K562 (cell line): ENCODE data around the gene MAN1B1. TPM values are rescaled to one million over a fixed set of nuclear protein-coding genes. Genes with fewer than 3 reads are reported as not detected.

Source experiments
- ATAC-seq: fragments of 200-7000 bp; cut with Tn5 transposase; 3 replicates; pipeline ENCODE4 v1.9.1; 2020; ENCODE audit warnings: moderate library complexity
- BruUV-seq: library from RNA; stranded (reverse); fragments of 400-500 nt; replicated peaks from 2 replicates; lab custom pipeline; 2021; lab: Mats Ljungman, UMichigan
- CTCF ChIA-PET: fragments of 300-600 bp; formaldehyde crosslinking; extraction: SDS; loops from one replicate; lab custom pipeline; 2021; ENCODE audit warnings: low intra/inter-chr PET ratio; lab: Yijun Ruan, JAX
- POLR2A ChIA-PET: fragments of 300-600, 350-650 bp; sonication (Branson Sonifier 250); formaldehyde crosslinking; extraction: SDS; loops from one replicate; lab custom pipeline; 2021; ENCODE audit warnings: antibody characterized with exemption, inconsistent platforms; lab: Yijun Ruan, JAX
- DNase-seq, 4 experiments: peaks; one replicate each; pipeline versions ENCODE4 v3.0.0 to v3.0.0-alpha.2; 2011 to 2018; ENCODE audit warnings: low spot score in 3 of 4, mixed read lengths in 3 of 4; ENCODE audit errors: extremely low read depth in 1 of 4
- FAIRE-seq: peaks from 2 replicates; lab custom pipeline; 2011; peaks lifted over from hg19 to GRCh38; lab: Jason Lieb, UNC
- H2AFZ ChIP-seq: 2 replicates; pipeline ENCODE4 v1.6.0; 2011; ENCODE audit warnings: low read depth, low read length, control low read depth, inconsistent platforms
- H3K27ac ChIP-seq: fragments of 200-600 bp; 3 replicates; pipeline ENCODE4 v1.8.0; 2011; ENCODE audit warnings: low read depth, mild to moderate bottlenecking, control low read depth, inconsistent platforms, low read length, moderate library complexity, mixed read lengths; ENCODE audit errors: extremely low read depth
- H3K27me3 ChIP-seq, 2 experiments: fragments of 300-600 bp in 1 of 2; 2 replicates in 1 of 2; 3 replicates in 1 of 2; pipeline versions ENCODE4 v1.6.0 to v1.8.0; 2011; ENCODE audit warnings: inconsistent platforms in 2 of 2, low read length in 2 of 2, mild to moderate bottlenecking in 1 of 2, mixed read lengths in 1 of 2, moderate library complexity in 1 of 2; ENCODE audit not compliant: control insufficient read depth in 2 of 2, insufficient read depth in 2 of 2
- H3K36me3 ChIP-seq: fragments of 300-600 bp; 3 replicates; pipeline ENCODE4 v1.8.0; 2011; ENCODE audit warnings: mild to moderate bottlenecking, low read length, inconsistent platforms; ENCODE audit not compliant: control insufficient read depth, insufficient read depth
- H3K4me1 ChIP-seq, 2 experiments: fragments of 200-600 bp in 1 of 2; replicated peaks in 1 of 2; 2 replicates in 1 of 2; 3 replicates in 1 of 2; pipeline versions ENCODE4 v1.5.1 to v1.8.0; 2011; ENCODE audit warnings: inconsistent platforms in 2 of 2, low read length in 2 of 2, mild to moderate bottlenecking in 1 of 2, mixed read lengths in 1 of 2, moderate library complexity in 1 of 2; ENCODE audit not compliant: control insufficient read depth in 2 of 2, insufficient read depth in 2 of 2
- H3K4me2 ChIP-seq: 2 replicates; pipeline ENCODE4 v1.6.1; 2011; ENCODE audit warnings: low read length, control low read depth, inconsistent platforms, mixed read lengths; ENCODE audit not compliant: insufficient read depth
- H3K4me3 ChIP-seq: fragments of 200-600 bp; sonication (generic), shearing (Covaris generic); 2 replicates; pipeline ENCODE4 v1.5.1; 2016; ENCODE audit warnings: control low read depth, inconsistent platforms
- H3K79me2 ChIP-seq: fragments of 200-600 bp; 3 replicates; pipeline ENCODE4 v1.8.0; 2011; ENCODE audit warnings: low read length, inconsistent platforms; ENCODE audit not compliant: control insufficient read depth, insufficient read depth
- H3K9ac ChIP-seq, 2 experiments: 2 replicates each; pipeline versions ENCODE4 v1.6.0 to v1.6.1; 2011; ENCODE audit warnings: low read depth in 2 of 2, low read length in 2 of 2, control low read depth in 1 of 2, inconsistent platforms in 1 of 2, mild to moderate bottlenecking in 1 of 2, mixed read lengths in 1 of 2; ENCODE audit not compliant: insufficient read depth in 1 of 2
- H3K9me1 ChIP-seq: one replicate; pipeline ENCODE4 v1.6.0; 2011; ENCODE audit warnings: inconsistent platforms, mild to moderate bottlenecking, low read length, moderate library complexity; ENCODE audit not compliant: control insufficient read depth, insufficient read depth
- H3K9me3 ChIP-seq: replicated peaks from 2 replicates; pipeline ENCODE4 v1.5.1; 2011; ENCODE audit warnings: low read depth, low read length, inconsistent platforms; ENCODE audit not compliant: control insufficient read depth, insufficient read depth
- H4K20me1 ChIP-seq: replicated peaks from 2 replicates; pipeline ENCODE4 v1.6.1; 2011; ENCODE audit warnings: low read length, inconsistent platforms, mixed read lengths; ENCODE audit not compliant: control insufficient read depth, insufficient read depth
- DIDO1 ChIP-seq: fragments of 450-650 bp; IDR thresholded peaks from 2 replicates; pipeline ENCODE4 v1.6.1; 2016; ENCODE audit warnings: low read depth, missing biosample characterization, missing genetic modification characterization
- FOXA1 ChIP-seq: fragments of 450-650 bp; IDR thresholded peaks from 2 replicates; pipeline ENCODE4 v1.6.1; 2016; ENCODE audit warnings: mild to moderate bottlenecking, borderline replicate concordance
- GATA2 ChIP-seq: sonication (generic); formaldehyde crosslinking; IDR thresholded peaks from 2 replicates; pipeline ENCODE4 v1.4.0; 2020; ENCODE audit warnings: mild to moderate bottlenecking, missing genetic modification reagents
- MCM7 ChIP-seq, 2 experiments: fragments of 450-650 bp; IDR thresholded peaks; 2 replicates each; pipeline ENCODE4 v1.6.1; 2016 to 2018
- SMAD4 ChIP-seq: fragments of 250-450 bp; sonication (Bioruptor Pico); conservative IDR thresholded peaks from 2 replicates; pipeline ENCODE4 v1.8.0; 2021; ENCODE audit warnings: inconsistent platforms, mild to moderate bottlenecking, moderate library complexity
- TAF1 ChIP-seq: IDR thresholded peaks from 2 replicates; pipeline ENCODE4 v1.6.1; 2011; ENCODE audit warnings: mild to moderate bottlenecking, low read length, moderate library complexity; ENCODE audit not compliant: insufficient read depth, control insufficient read depth, severe bottlenecking; ENCODE audit errors: extremely low read depth
- ZNF695 ChIP-seq: fragments of 450-650 bp; formaldehyde crosslinking; IDR thresholded peaks from 2 replicates; pipeline ENCODE4 v1.4.0; 2020; ENCODE audit warnings: mild to moderate bottlenecking, moderate library complexity
- WGBS: fragments of 100-300 bp; shearing (Covaris generic); methylation state at CpG from one replicate; pipeline ENCODE4 v1.1.6; 2016; ENCODE audit warnings: low coverage, mixed read lengths; ENCODE audit not compliant: insufficient coverage; ENCODE audit errors: missing lambda C conversion rate; 5-methylcytosine and 5-hydroxymethylcytosine counted together
- in situ Hi-C: fragments of 300-500 bp; cut with MboI; formaldehyde crosslinking; loops from 4 replicates; pipeline ENCODE4 v1.15.0; 2018; ENCODE audit warnings: inconsistent platforms, mixed read lengths
- intact Hi-C: fragments of 100-400 bp; cut with micrococcal nuclease; formaldehyde crosslinking; loops from 2 replicates; pipeline ENCODE4 v1.14.2; 2022
- polyA plus RNA-seq, 8 experiments: library from polyadenylated mRNA; depleted of rRNA in 4 of 8; stranded (reverse) in 5 of 8; unstranded in 3 of 8; fragments of >200 nt; fragmentation: Nextera tagmentation in 2 of 8; fragmentation: Illumina TruSeq in 1 of 8; extraction: Ambion mirVana in 2 of 8; extraction: Trizol in 1 of 8; gene quantifications; 2 replicates each; pipeline versions ENCODE4 v1.2.1 to v1.2.3, GENCODE V29; 2011 to 2014; ENCODE audit warnings: inconsistent platforms in 1 of 8, missing spikeins in 1 of 8
- total RNA-seq, 7 experiments: library from RNA; depleted of rRNA in 6 of 7; stranded (reverse); fragments of >200 nt in 6 of 7; fragmentation: Illumina TruSeq in 2 of 7; extraction: Trizol in 2 of 7; gene quantifications; 2 replicates each; pipeline versions ENCODE4 v1.2.1 to v1.2.3, GENCODE V29; 2011 to 2021; ENCODE audit warnings: low replicate concordance in 1 of 7

Gene MAN1B1
- total and polyA plus RNA-seq, 9 of the 15 experiments (the other 6 are each of a cell fraction or from before 2014, with no cell fraction given), result 0.55 to 36.6 (median 27.3) TPM

- DNase-seq (no peak), ATAC-seq (no peak), FAIRE-seq (no peak)
- in situ Hi-C loops, result no loop called here
- no peak overlapping the region for H3K4me2 ChIP-seq
- peaks cover 32 to 55% of the 10 kb centered on the region in 2 experiments; a peak in 4 of 5 replicates for H3K27me3 ChIP-seq
- H4K20me1 ChIP-seq, result peaks cover 15% of the 10 kb centered on the region
- POLR2A ChIA-PET, result no interaction called here
- H3K36me3 ChIP-seq, result no peaks in the 10 kb centered on the region
- no peaks in the 10 kb centered on the region for H3K79me2 ChIP-seq
- TF ChIP-seq DIDO1, result no peak
- TF ChIP-seq ZNF695 (CRISPR knock-in tag), result no peak
- no peak for TF ChIP-seq MCM7 (IDR thresholded peaks at IDR 0.05)
- TF ChIP-seq FOXA1, result no peak
- no peak for TF ChIP-seq TAF1
- no peak for TF ChIP-seq GATA2 (CRISPR knock-in tag)
- no peak for TF ChIP-seq SMAD4 (CRISPR knock-in tag)
- CTCF ChIA-PET, result no interaction called here
- H3K4me1 ChIP-seq, result peaks cover 0 to 51% of the 10 kb centered on the region in 2 experiments; a peak in 2 of 5 replicates
- H3K9ac ChIP-seq, result no peak overlapping the region; a peak in 1 of 4 replicates
- no peak overlapping the region for H3K4me3 ChIP-seq
- 3% methylated on average over 4 of the region's 4 CpGs for WGBS
- no TSS peak for BruUV-seq
- no peaks in the 10 kb centered on the region for H3K9me3 ChIP-seq
- H3K9me1 ChIP-seq, result no peaks in the 10 kb centered on the region
- H2AFZ ChIP-seq, result no peak overlapping the region
- intact Hi-C loops, result no loop called here
- H3K27ac ChIP-seq, result no peak overlapping the region
Measured at GRCh38 chr9:137143459-137143858, 56.7 kb downstream of the MAN1B1 start.
